DND-41 (cell line): ENCODE results near the gene SLC29A2.
A peak's percentile ranks its signal among the peaks of the same experiment; 100 is the strongest.

ENCODE experiments used
- ATAC-seq: fragments of 200-7000 bp; cut with Tn5 transposase; 3 replicates; pipeline ENCODE4 v1.9.1; 2021; ENCODE audit warnings: low read depth; ENCODE audit not compliant: insufficient read depth
- DNase-seq: peaks from one replicate; pipeline ENCODE4 v3.0.0-alpha.2; 2020
- H2AFZ ChIP-seq: 2 replicates; pipeline ENCODE4 v1.6.0; 2012; ENCODE audit warnings: low read depth, low read length
- H3K27ac ChIP-seq: 2 replicates; pipeline ENCODE4 v1.5.1; 2012; ENCODE audit warnings: low read length, inconsistent platforms
- H3K27me3 ChIP-seq: fragments of 200-600 bp; sonication (generic); 2 replicates; pipeline ENCODE4 v1.6.0; 2012; ENCODE audit warnings: low read length, mild to moderate bottlenecking, inconsistent platforms; ENCODE audit not compliant: insufficient read depth, poor library complexity
- H3K36me3 ChIP-seq: 2 replicates; pipeline ENCODE4 v1.5.1; 2012; ENCODE audit warnings: low read length, inconsistent platforms; ENCODE audit not compliant: insufficient read depth
- H3K4me1 ChIP-seq: 2 replicates; pipeline ENCODE4 v1.5.1; 2012; ENCODE audit warnings: mild to moderate bottlenecking, low read length; ENCODE audit not compliant: insufficient read depth
- H3K4me2 ChIP-seq: 2 replicates; pipeline ENCODE4 v1.6.0; 2012; ENCODE audit warnings: mild to moderate bottlenecking, moderate library complexity, low read length, inconsistent platforms; ENCODE audit not compliant: insufficient read depth
- H3K4me3 ChIP-seq, 2 experiments: fragments of 200-600 bp in 1 of 2; shearing (Covaris generic) in 1 of 2; 2 replicates each; pipeline ENCODE4 v1.5.1; 2012 to 2016; ENCODE audit warnings: inconsistent platforms in 2 of 2, low read length in 2 of 2, mild to moderate bottlenecking in 2 of 2, low read depth in 1 of 2, moderate library complexity in 1 of 2
- H3K79me2 ChIP-seq: 2 replicates; pipeline ENCODE4 v1.6.0; 2012; ENCODE audit warnings: low read length, inconsistent platforms; ENCODE audit not compliant: insufficient read depth
- H3K9ac ChIP-seq: 2 replicates; pipeline ENCODE4 v1.6.0; 2012; ENCODE audit warnings: low read depth, mild to moderate bottlenecking, inconsistent platforms, low read length, moderate library complexity
- H3K9me3 ChIP-seq: 2 replicates; pipeline ENCODE4 v1.5.1; 2012; ENCODE audit warnings: low read length, moderate library complexity, mild to moderate bottlenecking, inconsistent platforms; ENCODE audit not compliant: insufficient read depth, severe bottlenecking
- H4K20me1 ChIP-seq: 2 replicates; pipeline ENCODE4 v1.6.0; 2012; ENCODE audit warnings: low read length; ENCODE audit not compliant: insufficient read depth
- EZH2 ChIP-seq: IDR thresholded peaks from 3 replicates; pipeline ENCODE4 v1.6.1; 2012; ENCODE audit warnings: borderline replicate concordance, low read depth, mild to moderate bottlenecking, moderate library complexity, low read length, inconsistent platforms; ENCODE audit not compliant: severe bottlenecking
- TF ChIP-seq, protein P1 (sequence below): IDR thresholded peaks from 2 replicates; pipeline ENCODE4 v1.5.1; 2012; ENCODE audit warnings: borderline replicate concordance, low read length, moderate library complexity, mild to moderate bottlenecking; ENCODE audit not compliant: poor library complexity, severe bottlenecking; ENCODE audit errors: extremely low read depth

Gene SLC29A2

DNA sequence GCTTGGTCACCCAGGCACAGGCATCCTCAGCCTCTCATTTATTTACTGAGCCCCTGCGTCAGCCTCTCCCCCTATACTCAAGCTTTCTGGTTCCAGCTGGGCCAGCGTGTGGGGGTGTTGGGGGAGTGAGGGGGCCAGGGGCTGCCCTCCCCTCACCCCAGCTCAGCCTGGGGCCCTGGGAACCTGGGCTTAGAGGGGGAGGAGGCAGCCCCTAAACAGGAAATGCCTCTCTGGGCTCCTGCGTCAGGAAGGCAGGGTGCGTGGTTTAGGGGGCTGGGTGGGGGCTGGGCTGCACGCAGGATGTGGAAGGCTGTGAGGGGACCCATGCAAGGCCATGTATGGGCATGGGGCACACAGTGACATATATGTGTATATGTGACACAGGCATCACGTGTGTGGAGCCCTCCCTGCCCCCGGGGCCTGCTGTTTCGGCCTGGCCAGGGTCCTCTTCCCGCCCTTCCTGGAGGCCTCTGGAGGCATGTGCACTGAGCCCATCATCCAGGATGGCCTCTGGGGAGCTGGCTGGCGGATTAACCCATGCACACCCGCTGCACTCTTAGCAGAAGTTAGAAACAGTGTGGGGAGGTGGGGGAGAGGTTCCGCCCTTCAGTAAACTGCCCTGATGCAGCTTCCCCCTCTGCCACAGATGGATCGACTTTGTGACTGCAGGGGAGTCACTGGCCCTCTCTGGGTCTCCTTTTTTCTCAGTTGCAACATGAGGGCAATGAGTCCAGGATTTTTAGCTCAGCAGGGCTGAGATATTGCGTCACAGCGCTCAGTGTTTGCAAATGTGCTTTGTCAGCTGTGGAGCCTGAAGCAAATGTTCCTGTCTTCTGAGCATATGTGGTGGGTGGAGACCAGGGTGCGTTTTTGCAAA, 53.6 kb downstream of the SLC29A2 start:
- H3K4me3 ChIP-seq: peak overlapping the region in 1 of 2 experiments; percentile 41; a peak in 2 of 4 replicates

DNA sequence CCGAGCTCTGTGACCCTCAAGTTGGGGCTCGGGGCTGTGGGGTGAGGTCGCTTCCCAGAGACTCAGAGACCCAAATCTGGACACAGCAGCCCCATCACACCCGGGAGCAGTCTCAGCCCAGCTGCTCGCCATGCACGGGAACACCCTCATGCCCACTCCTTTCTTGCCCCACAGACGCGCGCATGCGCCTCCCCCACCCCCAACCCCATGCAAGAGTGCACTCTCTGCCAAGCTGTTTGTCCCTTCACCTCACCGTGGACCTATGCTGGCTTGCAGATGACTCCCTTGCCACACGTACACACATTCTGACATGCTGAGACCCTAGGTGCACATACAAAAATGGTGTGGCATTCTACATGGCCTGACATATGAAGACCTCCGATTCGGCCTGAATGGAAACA, 54.2 kb downstream of the SLC29A2 start:
- 0 out of 2 replicates have a peak, but pooled peaks cover 2% of the 10 kb centered on the region for H4K20me1 ChIP-seq
- TF ChIP-seq EZH2: no peak
- TF ChIP-seq, protein P1, sequence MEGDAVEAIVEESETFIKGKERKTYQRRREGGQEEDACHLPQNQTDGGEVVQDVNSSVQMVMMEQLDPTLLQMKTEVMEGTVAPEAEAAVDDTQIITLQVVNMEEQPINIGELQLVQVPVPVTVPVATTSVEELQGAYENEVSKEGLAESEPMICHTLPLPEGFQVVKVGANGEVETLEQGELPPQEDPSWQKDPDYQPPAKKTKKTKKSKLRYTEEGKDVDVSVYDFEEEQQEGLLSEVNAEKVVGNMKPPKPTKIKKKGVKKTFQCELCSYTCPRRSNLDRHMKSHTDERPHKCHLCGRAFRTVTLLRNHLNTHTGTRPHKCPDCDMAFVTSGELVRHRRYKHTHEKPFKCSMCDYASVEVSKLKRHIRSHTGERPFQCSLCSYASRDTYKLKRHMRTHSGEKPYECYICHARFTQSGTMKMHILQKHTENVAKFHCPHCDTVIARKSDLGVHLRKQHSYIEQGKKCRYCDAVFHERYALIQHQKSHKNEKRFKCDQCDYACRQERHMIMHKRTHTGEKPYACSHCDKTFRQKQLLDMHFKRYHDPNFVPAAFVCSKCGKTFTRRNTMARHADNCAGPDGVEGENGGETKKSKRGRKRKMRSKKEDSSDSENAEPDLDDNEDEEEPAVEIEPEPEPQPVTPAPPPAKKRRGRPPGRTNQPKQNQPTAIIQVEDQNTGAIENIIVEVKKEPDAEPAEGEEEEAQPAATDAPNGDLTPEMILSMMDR: no peak
- peak overlapping the region; percentile 47 for H3K9ac ChIP-seq
- H3K36me3 ChIP-seq: no peaks in the 10 kb centered on the region
- no peaks in the 10 kb centered on the region for H3K9me3 ChIP-seq
- ATAC-seq (peak; percentile 3; the same call in 1 of the 3 replicates), DNase-seq (peak; percentile 59)
- H2AFZ ChIP-seq: peak overlapping the region; percentile 44; the same call in 1 of the 2 replicates
- H3K4me1 ChIP-seq: peaks cover 49% of the 10 kb centered on the region
- peak overlapping the region in 1 of 2 experiments; percentile 33; a peak in 1 of 4 replicates for H3K4me3 ChIP-seq
- no peaks in the 10 kb centered on the region for H3K79me2 ChIP-seq
- peak overlapping the region; percentile 53 for H3K4me2 ChIP-seq
- H3K27me3 ChIP-seq: no peaks in the 10 kb centered on the region
- H3K27ac ChIP-seq: peak overlapping the region; percentile 99

More for the DNA sequence above, 53.6 kb downstream of the SLC29A2 start:
- H3K79me2 ChIP-seq: no peaks in the 10 kb centered on the region
- no peaks in the 10 kb centered on the region for H3K27me3 ChIP-seq
- DNase-seq: peak; percentile 94
- peak overlapping the region; percentile 99 for H3K27ac ChIP-seq
- H3K9ac ChIP-seq: peak overlapping the region; percentile 47
- TF ChIP-seq, protein P1: no peak
- TF ChIP-seq EZH2: no peak
- H3K4me2 ChIP-seq: peak overlapping the region; percentile 53
- H3K4me1 ChIP-seq: peaks cover 45% of the 10 kb centered on the region
- peak overlapping the region; percentile 44 for H2AFZ ChIP-seq
- peak; percentile 88 for ATAC-seq
- H4K20me1 ChIP-seq: 0 out of 2 replicates have a peak, but pooled peaks cover 2% of the 10 kb centered on the region
- H3K9me3 ChIP-seq: no peaks in the 10 kb centered on the region
- H3K36me3 ChIP-seq: no peaks in the 10 kb centered on the region

DNA sequence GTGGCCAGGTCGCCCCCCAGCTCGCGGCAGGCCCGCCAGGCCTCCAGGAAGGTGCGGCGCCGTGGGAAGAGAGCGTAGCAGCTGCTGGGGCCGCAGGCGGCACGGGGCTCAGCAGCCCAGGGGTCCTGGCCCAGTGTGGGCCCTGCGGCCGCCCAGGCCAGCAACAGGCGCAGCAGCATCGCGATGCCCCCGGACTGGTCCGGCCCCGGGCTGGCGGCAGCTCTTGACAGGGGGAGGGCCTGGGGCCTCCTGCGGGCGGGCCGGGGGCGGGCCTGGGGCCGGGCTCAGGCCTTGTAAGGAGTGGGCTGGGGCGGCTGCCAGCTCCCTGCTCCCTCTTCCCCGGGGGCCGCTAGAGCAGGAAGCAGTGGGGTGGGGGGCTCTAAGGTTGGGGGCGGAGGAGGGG, 54.7 kb downstream of the SLC29A2 start, which contains the start of gene CD248:
Gene CD248 (minus strand): TSS at position 196 of the 403 bp plus-strand sequence. CDS start 17 bp downstream, at position 179.
- H3K9me3 ChIP-seq: no peaks in the 10 kb centered on the region
- DNase-seq: peak; percentile 66
- 0 out of 2 replicates have a peak, but pooled peaks cover 2% of the 10 kb centered on the region for H4K20me1 ChIP-seq
- peak within 1 kb of the TSS; percentile 44; the same call in 1 of the 2 replicates for H2AFZ ChIP-seq
- ATAC-seq: no peak
- H3K9ac ChIP-seq: peak within 1 kb of the TSS; percentile 47
- no peaks in the 10 kb centered on the region for H3K27me3 ChIP-seq
- H3K4me1 ChIP-seq: peaks cover 54% of the 10 kb centered on the region
- peak within 1 kb of the TSS in 1 of 2 experiments; percentile 41; a peak in 1 of 4 replicates for H3K4me3 ChIP-seq
- no peaks in the 10 kb centered on the region for H3K79me2 ChIP-seq
- TF ChIP-seq EZH2: no peak
- TF ChIP-seq, protein P1: no peak
- no peaks in the 10 kb centered on the region for H3K36me3 ChIP-seq
- peak within 1 kb of the TSS; percentile 53 for H3K4me2 ChIP-seq
- peak within 1 kb of the TSS; percentile 99 for H3K27ac ChIP-seq
